ENCODE measurements around the gene PTTG2.

DNA sequence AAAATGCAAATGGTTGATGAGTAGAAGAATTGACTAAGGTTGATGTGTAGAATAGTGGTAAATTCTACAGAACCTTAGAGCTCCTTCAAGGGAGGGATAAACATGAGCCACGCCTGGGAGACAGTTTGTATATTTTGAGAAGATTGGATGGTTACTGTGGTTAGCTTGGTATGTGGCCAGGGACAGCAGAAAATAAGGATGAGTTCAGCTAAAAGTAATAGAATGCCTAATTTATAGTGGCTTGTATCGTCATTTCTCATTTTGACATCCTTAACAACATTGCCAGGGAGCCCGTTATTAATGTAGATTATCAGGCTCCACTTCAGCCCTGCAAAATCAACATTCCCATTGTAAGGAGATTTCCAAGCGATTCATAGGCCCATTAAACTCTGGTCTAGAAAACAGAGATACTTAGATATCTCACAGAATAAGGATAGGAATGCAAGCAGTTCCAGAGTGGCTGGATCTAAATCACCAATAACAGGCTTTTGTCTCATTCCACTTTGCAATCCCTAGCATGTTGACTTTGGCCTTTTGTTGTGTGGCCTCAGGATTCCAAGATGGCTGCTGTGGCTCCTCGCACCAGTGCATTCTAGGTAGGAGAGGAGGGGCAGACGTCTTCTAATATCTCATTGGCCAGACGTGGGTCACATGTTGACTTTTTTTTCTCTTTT is 6.4 kb upstream of the PTTG2 start:
- TF ChIP-seq CTCF (IDR thresholded peaks at IDR 0.05) (no peak), POLR2A (IDR thresholded peaks at IDR 0.05) (no peak)

Measured in thyroid gland (tissue), 4 donors.